ENCODE measurements around the gene CCDC15.
"Not testable (repeated sequence)": the region's sequence is repeated elsewhere in the genome, so short reads cannot be mapped to it uniquely, and the experiment has no call there.

Gene CCDC15

DNA sequence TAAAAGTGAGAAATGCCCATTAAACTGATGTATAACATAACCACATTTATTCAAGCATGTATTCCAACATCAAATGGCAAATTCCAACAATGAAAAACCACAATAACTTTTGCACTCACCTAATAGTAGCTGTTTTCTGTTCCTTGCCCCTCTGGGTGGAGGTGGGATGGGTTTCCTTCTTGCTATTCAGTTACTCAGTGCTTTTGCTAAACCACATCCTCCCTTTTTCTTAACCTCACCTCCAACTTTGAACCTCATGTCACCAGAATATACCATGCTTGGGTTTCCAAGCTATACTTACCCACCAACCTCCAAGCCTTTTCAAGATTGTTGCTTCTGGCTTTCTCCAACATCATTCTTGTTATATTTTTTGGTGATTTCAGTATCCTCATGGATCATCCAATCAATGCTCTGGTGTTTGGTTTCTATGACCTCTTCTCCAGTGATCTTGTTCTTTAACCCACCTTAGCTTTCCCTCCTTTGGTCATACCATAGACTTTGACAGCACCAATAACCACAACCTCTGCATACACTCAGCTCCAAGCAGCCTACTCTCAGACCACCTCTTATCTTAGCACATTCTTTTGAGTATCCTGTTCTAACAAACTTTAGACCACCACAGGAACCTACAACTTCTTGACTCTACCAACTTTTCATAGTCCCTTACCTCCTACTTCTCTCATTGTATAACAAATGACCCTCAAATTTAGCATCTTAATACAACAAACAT lies 3.2 kb upstream of the CCDC15 start:
- TF ChIP-seq POLR2A (IDR thresholded peaks at IDR 0.05; ENCODE audit: low read length): no peak
- TF ChIP-seq GATA1 (IDR thresholded peaks at IDR 0.05; ENCODE audit: low read depth, low read length): no peak
- no peak for DNase-seq

DNA sequence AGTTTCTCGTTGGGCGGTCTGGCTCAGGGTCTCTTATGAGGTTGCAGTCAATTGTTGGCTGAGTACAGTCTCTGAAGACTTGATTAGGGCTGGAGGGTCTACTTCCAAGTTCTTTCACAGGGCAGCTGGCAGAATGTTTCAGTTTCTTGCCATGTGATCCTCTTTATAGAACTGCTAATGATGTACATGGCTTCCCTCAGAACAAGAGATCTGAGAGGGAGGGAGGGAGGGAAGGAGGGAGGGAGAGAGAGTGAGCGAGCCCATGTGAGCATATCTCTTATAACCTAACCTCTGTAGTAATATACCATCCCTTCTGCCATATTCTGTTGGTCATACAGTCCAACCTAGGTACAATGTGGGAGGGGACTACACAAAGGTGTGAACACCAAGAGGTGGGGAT lies 2.7 kb upstream of the CCDC15 start:
- TF ChIP-seq POLR2A (IDR thresholded peaks at IDR 0.05; ENCODE audit: low read length) (no peak), GATA1 (IDR thresholded peaks at IDR 0.05; ENCODE audit: low read depth, low read length) (no peak)
- no peak for DNase-seq

DNA sequence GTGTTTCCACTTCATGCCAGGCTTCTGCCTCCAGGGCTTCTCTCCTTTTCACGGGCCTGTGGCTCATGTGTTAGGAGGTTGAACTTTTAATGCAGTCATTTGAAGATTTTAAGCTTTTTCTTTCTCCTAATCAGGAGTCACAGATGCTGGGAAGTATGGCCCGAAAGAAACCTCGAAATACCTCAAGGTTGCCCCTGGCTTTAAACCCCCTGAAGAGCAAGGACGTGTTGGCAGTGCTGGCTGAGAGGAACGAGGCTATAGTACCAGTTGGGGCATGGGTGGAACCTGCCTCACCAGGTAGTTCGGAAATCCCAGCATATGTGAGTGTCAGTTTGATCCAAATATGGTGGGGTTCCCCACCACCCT lies 571 bp downstream of the CCDC15 start:
- TF ChIP-seq POLR2A (IDR thresholded peaks at IDR 0.05; ENCODE audit: low read length) (no peak), GATA1 (IDR thresholded peaks at IDR 0.05; ENCODE audit: low read depth, low read length) (no peak)
- peak; percentile 52 to 61 for DNase-seq

DNA sequence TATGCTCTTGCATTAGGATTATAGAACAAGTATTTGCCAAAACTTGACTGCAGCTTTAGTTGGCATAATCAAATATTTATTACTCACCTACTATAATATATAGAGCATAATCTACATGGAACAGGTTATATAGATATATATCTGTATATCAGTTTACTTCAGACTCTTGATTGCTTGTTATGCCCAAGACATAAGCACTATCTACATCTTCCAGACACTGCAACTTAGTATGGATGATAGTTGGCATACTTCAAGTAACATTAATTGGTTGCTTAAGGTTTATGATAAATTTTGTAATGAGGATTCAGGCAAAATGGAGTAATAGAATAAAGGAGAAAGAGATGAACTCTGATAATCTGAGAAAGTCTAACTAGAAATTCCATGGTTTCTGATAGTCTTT lies 1.0 kb downstream of the CCDC15 start:
- TF ChIP-seq POLR2A (IDR thresholded peaks at IDR 0.05; ENCODE audit: low read length): no peak
- TF ChIP-seq GATA1 (IDR thresholded peaks at IDR 0.05; ENCODE audit: low read depth, low read length): no peak
- DNase-seq: peak; percentile 53 to 86

DNA sequence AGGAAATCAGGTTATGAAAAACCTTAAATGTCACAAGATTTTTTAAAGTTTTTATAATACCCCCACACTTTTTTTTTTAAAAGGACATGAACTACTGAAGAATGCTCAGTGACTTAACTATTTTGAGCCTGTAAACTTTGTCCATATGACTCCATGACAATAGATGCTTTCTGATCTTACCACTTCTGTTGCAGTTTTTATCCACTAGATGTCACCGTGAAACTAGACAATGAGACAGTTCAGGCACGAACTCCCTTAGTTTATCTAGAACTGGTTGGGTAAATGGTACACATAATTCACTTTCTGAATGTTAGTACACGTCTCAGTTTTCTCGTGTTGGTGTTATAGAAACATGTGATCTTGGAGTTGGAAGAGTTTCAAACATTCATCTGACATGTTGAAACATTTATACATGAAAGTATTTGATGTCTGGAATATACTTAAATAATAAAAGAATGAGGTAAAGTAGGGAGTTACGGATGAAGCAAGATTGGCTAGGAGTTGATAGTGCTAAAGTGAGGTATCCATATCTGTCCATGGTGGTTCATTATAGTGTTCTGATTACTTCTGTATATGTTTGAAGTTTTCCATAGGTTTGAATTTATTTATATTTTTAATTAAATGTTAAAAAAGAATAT lies 8.1 kb downstream of the CCDC15 start:
- TF ChIP-seq POLR2A (IDR thresholded peaks at IDR 0.05; ENCODE audit: low read length) (no peak), GATA1 (IDR thresholded peaks at IDR 0.05; ENCODE audit: low read depth, low read length) (no peak)

DNA sequence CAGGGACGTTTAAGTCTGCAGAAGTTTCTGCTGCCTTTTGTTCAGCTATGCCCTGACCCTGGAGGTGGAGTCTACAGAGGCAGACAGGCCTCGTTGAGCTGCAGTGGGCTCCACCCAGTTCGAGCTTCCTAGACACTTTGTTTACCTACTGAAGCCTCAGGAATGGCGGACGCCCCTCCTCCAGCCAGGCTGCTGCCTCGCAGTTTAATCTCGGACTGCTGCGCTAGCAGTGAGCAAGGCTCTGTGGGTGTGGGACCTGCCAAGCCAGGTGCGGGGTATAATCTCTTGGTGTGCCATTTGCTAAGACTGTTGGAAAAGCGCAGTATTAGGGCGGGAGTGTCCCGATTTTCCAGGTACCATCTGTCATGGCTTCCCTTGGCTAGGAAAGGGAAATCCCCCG lies 14.2 kb downstream of the CCDC15 start:
- not testable (repeated sequence) for DNase-seq

More for the DNA sequence above, 8.1 kb downstream of the CCDC15 start:
- DNase-seq: peak; percentile 73 to 82

DNA sequence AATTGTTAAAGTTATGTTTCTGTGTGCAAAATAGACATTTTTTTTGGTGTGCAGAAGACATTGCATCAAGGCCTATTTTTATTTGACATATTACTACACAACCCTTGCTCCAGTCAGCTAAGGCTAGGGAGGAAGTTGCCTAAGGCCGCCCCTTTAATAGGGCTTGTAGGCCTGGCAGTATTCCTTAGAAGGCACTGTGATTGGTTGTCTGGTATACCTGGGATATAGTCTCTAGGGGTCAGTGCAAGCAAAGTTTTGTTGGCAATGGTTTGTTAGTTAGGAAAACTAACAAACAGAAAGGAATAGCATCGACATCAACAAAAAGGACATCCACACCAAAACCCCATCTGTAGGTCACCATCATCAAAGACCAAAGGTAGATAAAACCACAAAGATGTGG lies 16.9 kb downstream of the CCDC15 start:
- no peak for TF ChIP-seq POLR2A (IDR thresholded peaks at IDR 0.05; ENCODE audit: low read length)
- TF ChIP-seq GATA1 (IDR thresholded peaks at IDR 0.05; ENCODE audit: low read depth, low read length): no peak
- peak in 1 of 2 experiments; percentile 13 for DNase-seq

DNA sequence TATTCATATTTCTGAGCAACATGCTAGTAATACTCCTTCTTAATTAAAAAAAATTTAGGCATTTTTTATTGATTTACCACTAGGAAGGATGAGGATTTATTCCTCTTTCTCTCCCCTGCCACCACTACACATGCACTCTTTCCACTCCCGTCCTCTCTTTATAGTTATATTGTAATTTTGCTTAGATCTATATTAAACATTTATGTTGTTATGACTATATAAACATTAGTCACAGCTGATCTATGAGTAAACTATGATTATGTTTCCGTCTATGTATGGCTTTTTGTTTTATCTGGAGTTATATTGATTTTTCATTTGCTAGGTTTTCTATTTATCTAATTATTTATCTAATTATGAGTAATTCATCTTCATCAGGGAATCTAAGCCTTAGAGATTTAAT lies 17.8 kb downstream of the CCDC15 start:
- TF ChIP-seq GATA1 (IDR thresholded peaks at IDR 0.05; ENCODE audit: low read depth, low read length) (no peak), POLR2A (IDR thresholded peaks at IDR 0.05; ENCODE audit: low read length) (no peak)
- no peak for DNase-seq

DNA sequence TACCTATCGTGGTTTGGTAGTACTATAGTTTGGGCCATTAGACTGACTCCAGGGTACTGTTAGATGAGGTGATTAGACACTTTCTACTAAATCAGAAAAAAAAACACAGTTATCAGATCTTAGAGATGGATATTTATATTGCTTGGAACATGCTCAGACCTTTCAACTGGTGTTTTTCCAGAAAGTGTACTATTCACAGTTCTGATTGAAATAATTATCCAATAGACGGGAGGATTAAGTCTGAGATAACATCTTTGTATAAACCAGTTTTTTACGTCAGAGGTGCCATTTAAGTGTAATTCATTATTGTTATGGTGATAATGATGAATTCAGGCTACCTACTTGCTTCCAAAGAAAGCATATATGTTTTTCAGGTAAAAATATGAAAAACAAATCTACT lies 22.5 kb downstream of the CCDC15 start:
- TF ChIP-seq GATA1 (IDR thresholded peaks at IDR 0.05; ENCODE audit: low read depth, low read length): no peak
- TF ChIP-seq POLR2A (IDR thresholded peaks at IDR 0.05; ENCODE audit: low read length): no peak
- no peak for DNase-seq

DNA sequence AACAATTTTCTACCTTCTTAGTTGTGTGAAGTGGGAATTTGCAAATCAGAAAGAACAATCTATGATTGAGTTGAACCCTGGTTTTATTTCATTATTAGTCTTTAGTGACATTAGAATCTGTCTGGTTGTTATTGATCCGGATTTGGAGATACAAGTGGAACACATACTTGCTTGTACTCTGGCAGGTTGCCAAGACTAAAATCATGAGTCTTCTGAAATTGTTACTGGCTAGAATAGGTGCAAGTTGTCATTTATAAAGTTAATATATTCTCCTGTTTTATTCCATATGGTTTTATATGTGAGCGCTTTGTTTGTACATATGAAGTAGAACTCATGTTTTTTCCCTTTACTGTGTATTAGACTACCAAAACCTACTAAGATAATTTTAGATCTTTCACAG lies 23.0 kb downstream of the CCDC15 start:
- TF ChIP-seq POLR2A (IDR thresholded peaks at IDR 0.05; ENCODE audit: low read length) (no peak), GATA1 (IDR thresholded peaks at IDR 0.05; ENCODE audit: low read depth, low read length) (no peak)
- peak; percentile 4 to 26 for DNase-seq

DNA sequence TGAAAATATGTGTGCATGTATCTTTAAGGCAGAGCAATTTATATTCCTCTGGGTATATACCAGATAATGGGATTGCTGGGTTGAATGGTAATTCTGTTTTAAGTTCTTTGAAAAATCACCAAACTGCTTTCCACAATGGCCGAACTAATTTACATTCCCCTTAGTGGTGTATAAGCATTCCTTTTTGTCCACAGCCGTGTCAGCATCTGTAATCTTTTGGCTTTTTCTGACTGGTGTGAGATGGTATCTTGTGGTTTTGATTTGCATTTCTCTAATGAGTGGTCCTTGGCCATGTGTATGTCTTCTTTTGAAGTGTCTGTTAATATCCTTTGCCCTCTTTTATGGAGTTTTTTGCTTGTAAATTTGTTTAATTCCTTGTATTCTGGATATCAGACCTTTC lies 24.3 kb downstream of the CCDC15 start:
- DNase-seq: no peak
- TF ChIP-seq POLR2A (IDR thresholded peaks at IDR 0.05; ENCODE audit: low read length) (no peak), GATA1 (IDR thresholded peaks at IDR 0.05; ENCODE audit: low read depth, low read length) (no peak)

DNA sequence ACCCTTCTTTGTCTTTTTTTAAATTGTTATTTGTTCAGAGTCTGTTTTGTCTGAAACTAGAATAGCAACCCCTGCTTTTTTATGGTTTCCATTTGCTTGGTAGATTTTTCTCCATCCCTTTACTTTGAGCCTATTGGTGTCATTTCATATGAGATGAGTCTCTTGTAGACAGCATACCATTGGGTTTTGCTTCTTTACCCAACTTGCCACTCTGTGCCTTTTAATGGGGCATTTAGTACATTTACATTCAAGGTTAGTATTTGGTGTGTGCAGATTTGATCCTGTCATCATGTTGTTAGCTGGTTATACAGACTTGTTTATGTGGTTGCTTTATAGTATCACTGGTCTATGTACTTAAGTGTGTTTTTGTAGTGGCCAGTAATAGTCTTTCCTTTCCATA lies 28.0 kb downstream of the CCDC15 start:
- DNase-seq: no peak
- TF ChIP-seq POLR2A (IDR thresholded peaks at IDR 0.05; ENCODE audit: low read length): no peak
- no peak for TF ChIP-seq GATA1 (IDR thresholded peaks at IDR 0.05; ENCODE audit: low read depth, low read length)

DNA sequence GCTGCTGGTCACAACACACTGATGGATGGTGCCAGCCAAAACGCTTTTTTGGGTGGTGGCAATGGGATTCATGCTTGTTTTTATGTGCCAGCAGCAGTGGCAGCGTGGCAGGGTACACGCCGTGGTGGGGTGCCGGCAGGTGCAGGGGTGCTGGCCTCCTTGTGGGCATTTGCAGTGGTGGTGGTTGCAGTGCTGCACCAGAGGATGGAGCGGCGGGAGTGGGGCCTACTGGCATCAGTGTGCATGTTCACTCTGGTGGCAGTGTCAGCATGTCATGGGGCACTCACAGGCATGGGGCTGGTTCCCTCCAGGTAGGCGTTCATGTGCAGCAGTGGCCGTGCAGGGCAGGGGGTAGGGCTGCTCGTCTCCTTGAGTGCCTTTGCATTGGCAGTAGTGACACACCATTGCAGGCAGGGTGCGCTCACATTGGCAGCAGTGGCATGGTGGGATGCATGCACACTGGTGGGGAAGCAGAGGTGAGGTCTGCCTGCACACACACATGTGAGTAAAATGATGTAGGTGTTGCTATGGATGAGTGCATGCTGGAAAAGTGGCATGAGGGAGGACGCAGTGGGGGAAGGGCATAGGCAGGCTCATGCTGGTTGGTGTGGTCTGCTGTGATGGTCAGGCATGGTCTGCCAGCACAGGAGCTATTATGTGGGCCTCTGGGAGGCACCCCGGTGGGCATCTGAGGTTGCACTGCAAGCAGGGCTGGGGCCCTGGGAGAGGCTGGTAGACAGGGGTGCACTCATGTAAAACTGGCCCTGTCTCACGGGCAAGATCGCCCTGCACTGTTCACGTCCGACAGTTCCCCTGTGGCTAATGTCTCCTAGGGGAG lies 29.9 kb downstream of the CCDC15 start:
- TF ChIP-seq GATA1 (IDR thresholded peaks at IDR 0.05; ENCODE audit: low read depth, low read length): no peak
- TF ChIP-seq POLR2A (IDR thresholded peaks at IDR 0.05; ENCODE audit: low read length): no peak
- DNase-seq: no peak

DNA sequence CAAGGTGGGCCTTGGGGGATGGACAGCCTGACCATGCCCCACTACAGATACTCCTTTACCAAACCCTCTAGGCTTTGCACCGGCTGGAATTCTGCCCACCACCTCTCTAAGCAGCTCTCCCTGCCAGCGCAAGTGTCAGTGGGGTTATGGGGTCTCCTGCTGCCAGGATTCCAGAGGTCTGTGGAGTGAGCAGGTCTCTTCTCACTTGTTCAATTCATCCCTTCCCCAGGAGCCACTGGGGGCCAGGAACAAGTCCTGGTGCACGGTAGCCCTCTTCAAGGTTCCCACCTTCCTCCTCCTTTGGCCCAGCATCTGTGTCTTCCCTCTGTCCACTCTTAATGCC lies 30.5 kb downstream of the CCDC15 start:
- no peak for TF ChIP-seq GATA1 (IDR thresholded peaks at IDR 0.05; ENCODE audit: low read depth, low read length)
- no peak for TF ChIP-seq POLR2A (IDR thresholded peaks at IDR 0.05; ENCODE audit: low read length)
- DNase-seq: no peak

DNA sequence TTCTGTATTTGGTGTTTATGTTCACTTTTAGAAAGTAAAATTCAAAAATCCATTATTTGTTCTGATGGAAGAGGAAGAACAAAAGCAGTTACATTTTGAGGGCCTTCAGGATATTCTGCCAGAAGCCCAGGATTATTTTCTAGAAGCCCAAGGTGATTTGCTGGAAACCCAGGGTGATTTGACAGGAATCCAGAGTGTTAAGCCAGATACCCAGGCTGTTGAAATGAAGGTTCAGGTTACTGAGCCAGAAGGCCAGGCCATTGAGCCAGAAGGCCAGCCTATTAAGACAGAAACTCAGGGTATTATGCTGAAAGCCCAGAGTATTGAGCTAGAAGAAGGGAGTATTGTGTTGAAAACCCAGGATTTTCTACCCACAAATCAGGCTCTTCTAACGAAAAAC lies 33.1 kb downstream of the CCDC15 start:
- DNase-seq: no peak
- no peak for TF ChIP-seq POLR2A (IDR thresholded peaks at IDR 0.05; ENCODE audit: low read length)
